Tibial nerve (tissue), 4 donors: ENCODE data around the gene CLEC3A.
"Not testable (repeated sequence)": the region's sequence is repeated elsewhere in the genome, so short reads cannot be mapped to it uniquely, and the experiment has no call there.

Source experiments
- EP300 ChIP-seq, 2 donors: sonication (generic); formaldehyde crosslinking; IDR thresholded peaks; one replicate each; pipeline ENCODE4 v1.6.1; 2017; ENCODE audit warnings: antibody characterized with exemption in 2 of 2, mild to moderate bottlenecking in 1 of 2
- POLR2A ChIP-seq, 2 donors: fragments of 450-650 bp; IDR thresholded peaks; one replicate each; pipeline ENCODE4 v1.6.1; 2017; ENCODE audit warnings: antibody characterized with exemption in 2 of 2, mild to moderate bottlenecking in 2 of 2, moderate library complexity in 2 of 2
- TF ChIP-seq, protein P1 (sequence below), 5 experiments: fragments of 200-600 bp in 3 of 5; fragments of 450-650 bp in 2 of 5; sonication (generic) in 3 of 5; IDR thresholded peaks; one replicate each; pipeline ENCODE4 v1.5.1; 2016 to 2019; ENCODE audit warnings: antibody characterized with exemption in 5 of 5, mild to moderate bottlenecking in 3 of 5, moderate library complexity in 2 of 5

DNA sequence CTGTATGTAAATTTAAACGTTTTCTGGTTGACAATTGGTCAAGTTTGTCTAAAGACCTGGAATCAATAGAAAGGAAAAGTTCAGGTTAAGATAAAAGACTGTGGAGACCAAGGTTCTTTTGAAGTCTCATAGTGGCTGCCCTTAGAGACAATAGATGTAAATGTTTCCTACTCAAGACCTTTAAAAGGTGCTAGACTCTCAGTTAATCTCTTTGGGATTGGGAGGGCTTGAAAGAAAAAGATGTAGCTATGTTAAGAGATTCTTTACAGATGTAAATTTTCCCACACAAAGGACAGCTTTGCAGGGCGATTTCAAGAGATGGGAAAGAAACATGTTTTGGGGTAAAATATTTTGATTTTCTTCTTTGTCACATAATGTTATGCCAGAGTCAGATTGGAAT is 30.0 kb upstream of the CLEC3A start:
- not testable (repeated sequence) for TF ChIP-seq POLR2A, EP300 (IDR thresholded peaks at IDR 0.05)
- TF ChIP-seq, protein P1, sequence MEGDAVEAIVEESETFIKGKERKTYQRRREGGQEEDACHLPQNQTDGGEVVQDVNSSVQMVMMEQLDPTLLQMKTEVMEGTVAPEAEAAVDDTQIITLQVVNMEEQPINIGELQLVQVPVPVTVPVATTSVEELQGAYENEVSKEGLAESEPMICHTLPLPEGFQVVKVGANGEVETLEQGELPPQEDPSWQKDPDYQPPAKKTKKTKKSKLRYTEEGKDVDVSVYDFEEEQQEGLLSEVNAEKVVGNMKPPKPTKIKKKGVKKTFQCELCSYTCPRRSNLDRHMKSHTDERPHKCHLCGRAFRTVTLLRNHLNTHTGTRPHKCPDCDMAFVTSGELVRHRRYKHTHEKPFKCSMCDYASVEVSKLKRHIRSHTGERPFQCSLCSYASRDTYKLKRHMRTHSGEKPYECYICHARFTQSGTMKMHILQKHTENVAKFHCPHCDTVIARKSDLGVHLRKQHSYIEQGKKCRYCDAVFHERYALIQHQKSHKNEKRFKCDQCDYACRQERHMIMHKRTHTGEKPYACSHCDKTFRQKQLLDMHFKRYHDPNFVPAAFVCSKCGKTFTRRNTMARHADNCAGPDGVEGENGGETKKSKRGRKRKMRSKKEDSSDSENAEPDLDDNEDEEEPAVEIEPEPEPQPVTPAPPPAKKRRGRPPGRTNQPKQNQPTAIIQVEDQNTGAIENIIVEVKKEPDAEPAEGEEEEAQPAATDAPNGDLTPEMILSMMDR (IDR thresholded peaks at IDR 0.05) = not testable (repeated sequence)
